H1 (cell line): ENCODE results near the gene PRSS36. TPM values are rescaled to one million over a fixed set of nuclear protein-coding genes. Genes with fewer than 3 reads are reported as not detected.

Source experiments
- CTCF ChIA-PET: fragments of 300-600 bp; sonication (Branson Sonifier 250); formaldehyde crosslinking; loops from one replicate; lab custom pipeline; 2021; ENCODE audit not compliant: partially characterized antibody; lab: Charles Lee
- POLR2A ChIA-PET: fragments of 300-600 bp; sonication (Branson Sonifier 250); formaldehyde crosslinking; loops from one replicate; lab custom pipeline; 2021; ENCODE audit warnings: inconsistent platforms; ENCODE audit not compliant: partially characterized antibody; lab: Charles Lee
- DNase-seq, 2 experiments: peaks; one replicate each; pipeline versions ENCODE4 v3.0.0 to v3.0.0-alpha.2; 2010 to 2022; ENCODE audit warnings: low spot score in 2 of 2, low read depth in 1 of 2, mixed read lengths in 1 of 2
- FAIRE-seq: peaks from 2 replicates; lab custom pipeline; 2011; peaks lifted over from hg19 to GRCh38; lab: Jason Lieb, UNC
- H2AFZ ChIP-seq: 2 replicates; pipeline ENCODE4 v1.8.1; 2012; ENCODE audit warnings: low read length, inconsistent platforms
- H2AK5ac ChIP-seq: 2 replicates; pipeline ENCODE4 v1.6.1; 2013; ENCODE audit warnings: low read depth, low read length
- H2BK120ac ChIP-seq: replicated peaks from 2 replicates; pipeline ENCODE3; 2013; ENCODE audit warnings: low read depth, low read length, inconsistent platforms
- H2BK12ac ChIP-seq: 2 replicates; pipeline ENCODE4 v1.6.1; 2013; ENCODE audit warnings: low read depth, low read length
- H2BK15ac ChIP-seq: 2 replicates; pipeline ENCODE4 v1.6.1; 2013; ENCODE audit warnings: low read length
- H2BK20ac ChIP-seq: 2 replicates; pipeline ENCODE4 v1.6.1; 2013; ENCODE audit warnings: low read length
- H2BK5ac ChIP-seq: 2 replicates; pipeline ENCODE4 v1.6.1; 2013; ENCODE audit warnings: low read depth, low read length
- H3K14ac ChIP-seq: 2 replicates; pipeline ENCODE4 v1.6.1; 2013; ENCODE audit warnings: inconsistent platforms; ENCODE audit not compliant: insufficient read length
- H3K18ac ChIP-seq: 2 replicates; pipeline ENCODE4 v1.6.1; 2013; ENCODE audit warnings: low read length; ENCODE audit errors: extremely low read depth
- H3K23ac ChIP-seq: 2 replicates; pipeline ENCODE4 v1.6.1; 2013; ENCODE audit warnings: inconsistent platforms; ENCODE audit not compliant: insufficient read length
- H3K23me2 ChIP-seq: 2 replicates; pipeline ENCODE4 v1.6.1; 2013; ENCODE audit warnings: low read depth, low read length
- H3K27ac ChIP-seq: 2 replicates; pipeline ENCODE4 v1.6.1; 2011; ENCODE audit warnings: low read depth, low read length, inconsistent platforms
- H3K27me3 ChIP-seq, 4 experiments: replicated peaks in 1 of 4; 1 replicate in 1 of 4; 2 replicates in 3 of 4; pipeline versions ENCODE4 v1.6.1 to v1.8.1; 2011 to 2013; ENCODE audit warnings: low read length in 3 of 4, mild to moderate bottlenecking in 3 of 4, inconsistent platforms in 2 of 4, mixed read lengths in 2 of 4, moderate library complexity in 1 of 4; ENCODE audit not compliant: control insufficient read depth in 3 of 4, insufficient read depth in 3 of 4; ENCODE audit errors: extremely low read depth in 1 of 4
- H3K36me3 ChIP-seq, 4 experiments: 2 replicates each; pipeline versions ENCODE4 v1.6.1 to v1.8.1; 2011 to 2013; ENCODE audit warnings: mild to moderate bottlenecking in 4 of 4, low read length in 3 of 4, moderate library complexity in 2 of 4, control low read depth in 1 of 4, inconsistent platforms in 1 of 4; ENCODE audit not compliant: insufficient read depth in 4 of 4, control insufficient read depth in 2 of 4
- H3K4ac ChIP-seq: replicated peaks from 2 replicates; pipeline ENCODE3; 2013; ENCODE audit warnings: low read length, low read depth, mixed read lengths, inconsistent platforms; ENCODE audit not compliant: insufficient read length
- H3K4me1 ChIP-seq, 4 experiments: replicated peaks in 1 of 4; 1 replicate in 1 of 4; 2 replicates in 3 of 4; pipeline versions ENCODE4 v1.6.1 to v1.8.1; 2011 to 2013; ENCODE audit warnings: low read length in 3 of 4, inconsistent platforms in 2 of 4, mixed read lengths in 1 of 4; ENCODE audit not compliant: insufficient read depth in 4 of 4, control insufficient read depth in 3 of 4
- H3K4me2 ChIP-seq, 2 experiments: 2 replicates each; pipeline versions ENCODE4 v1.6.1 to v1.8.1; 2011 to 2013; ENCODE audit warnings: low read depth in 2 of 2, low read length in 2 of 2, control low read depth in 1 of 2, inconsistent platforms in 1 of 2, mild to moderate bottlenecking in 1 of 2; ENCODE audit not compliant: insufficient read depth in 1 of 2
- H3K4me3 ChIP-seq, 4 experiments: fragments of 200-600, 300-600 bp in 1 of 4; sonication (generic), shearing (Covaris generic), sonication (Bioruptor Twin) in 1 of 4; 2 replicates each; pipeline versions ENCODE4 v1.5.1 to v1.8.1; 2011 to 2016; ENCODE audit warnings: low read length in 4 of 4, low read depth in 3 of 4, control low read depth in 2 of 4, inconsistent platforms in 2 of 4, mild to moderate bottlenecking in 2 of 4, mixed read lengths in 1 of 4, moderate library complexity in 1 of 4; ENCODE audit not compliant: insufficient read depth in 2 of 4; ENCODE audit errors: extremely low read depth in 1 of 4
- H3K56ac ChIP-seq: replicated peaks from 2 replicates; pipeline ENCODE3; 2013; ENCODE audit warnings: low read depth, mild to moderate bottlenecking, mixed read lengths, low read length, inconsistent platforms; ENCODE audit not compliant: insufficient read length
- H3K79me1 ChIP-seq: 2 replicates; pipeline ENCODE4 v1.6.1; 2013; ENCODE audit warnings: low read depth, low read length, control low read depth
- H3K79me2 ChIP-seq, 2 experiments: 2 replicates each; pipeline versions ENCODE4 v1.6.1 to v1.8.1; 2012 to 2013; ENCODE audit warnings: low read length in 2 of 2, mild to moderate bottlenecking in 2 of 2, inconsistent platforms in 1 of 2; ENCODE audit not compliant: insufficient read depth in 2 of 2, control insufficient read depth in 1 of 2
- H3K9ac ChIP-seq, 4 experiments: replicated peaks in 1 of 4; 1 replicate in 1 of 4; 2 replicates in 3 of 4; pipeline versions ENCODE4 v1.6.1 to v1.8.1; 2011 to 2013; ENCODE audit warnings: low read depth in 3 of 4, low read length in 3 of 4, control low read depth in 2 of 4, mild to moderate bottlenecking in 2 of 4, moderate library complexity in 2 of 4, inconsistent platforms in 1 of 4; ENCODE audit errors: extremely low read depth in 1 of 4
- H3K9me3 ChIP-seq, 2 experiments: 2 replicates each; pipeline versions ENCODE4 v1.6.1 to v1.8.1; 2012 to 2013; ENCODE audit warnings: mild to moderate bottlenecking in 2 of 2, moderate library complexity in 2 of 2, control low read depth in 1 of 2, inconsistent platforms in 1 of 2, low read depth in 1 of 2, low read length in 1 of 2, mixed read lengths in 1 of 2; ENCODE audit not compliant: insufficient read depth in 2 of 2
- H4K20me1 ChIP-seq, 2 experiments: replicated peaks in 1 of 2; 2 replicates each; pipeline versions ENCODE3 to v1.8.1; 2011 to 2013; ENCODE audit warnings: inconsistent platforms in 2 of 2, low read length in 2 of 2, mild to moderate bottlenecking in 1 of 2; ENCODE audit not compliant: insufficient read depth in 2 of 2, control insufficient read depth in 1 of 2
- H4K5ac ChIP-seq: 2 replicates; pipeline ENCODE4 v1.6.1; 2013; ENCODE audit warnings: low read length, low read depth, mixed read lengths, inconsistent platforms; ENCODE audit not compliant: insufficient read length
- H4K8ac ChIP-seq: 2 replicates; pipeline ENCODE4 v1.8.0; 2013; ENCODE audit warnings: mild to moderate bottlenecking, moderate library complexity, low read length, inconsistent platforms; ENCODE audit not compliant: insufficient read depth; ENCODE audit errors: extremely low read depth
- H4K91ac ChIP-seq: replicated peaks from 2 replicates; pipeline ENCODE3; 2013; ENCODE audit warnings: low read length, mixed read lengths, inconsistent platforms; ENCODE audit not compliant: insufficient read length
- CHD1 ChIP-seq: IDR thresholded peaks from 2 replicates; pipeline ENCODE4 v1.6.1; 2012; ENCODE audit warnings: low read depth, low read length, improper control_type of control experiment
- JUND ChIP-seq: IDR thresholded peaks from 2 replicates; pipeline ENCODE4 v1.6.1; 2011; ENCODE audit warnings: mild to moderate bottlenecking, improper control_type of control experiment, low read length
- POLR2A ChIP-seq, 2 experiments: IDR thresholded peaks; 1 replicate in 1 of 2; 2 replicates in 1 of 2; pipeline ENCODE4 v1.6.1; 2011; ENCODE audit warnings: low read depth in 2 of 2, low read length in 2 of 2, mild to moderate bottlenecking in 2 of 2; ENCODE audit errors: control extremely low read depth in 1 of 2
- WGBS, 2 experiments: shearing (Covaris generic) in 1 of 2; methylation state at CpG; one replicate each; pipeline versions ENCODE4 v1.1.6 to v1.1.7; 2013 to 2015; ENCODE audit warnings: low lambda C conversion rate in 2 of 2, mixed read lengths in 2 of 2, inconsistent platforms in 1 of 2, low coverage in 1 of 2, missing lambda C conversion rate in 1 of 2; ENCODE audit not compliant: insufficient replicate concordance in 2 of 2, insufficient coverage in 1 of 2, insufficient read length in 1 of 2; ENCODE audit errors: extremely low coverage in 1 of 2, missing lambda C conversion rate in 1 of 2; 5-methylcytosine and 5-hydroxymethylcytosine counted together
- polyA plus RNA-seq, 7 experiments: library from polyadenylated mRNA; depleted of rRNA in 3 of 7; stranded (reverse) in 5 of 7; unstranded in 2 of 7; fragments of >200 nt in 5 of 7; fragments of 200-250 nt in 2 of 7; gene quantifications; 1 replicate in 5 of 7; 2 replicates in 1 of 7; 4 replicates in 1 of 7; pipeline versions ENCODE4 v1.2.1 to v1.2.3, GENCODE V29; 2011 to 2013; ENCODE audit warnings: missing spikeins in 2 of 7, mixed read lengths in 2 of 7
- total RNA-seq: library from RNA; stranded (reverse); fragmentation: NEBNext Ultra II Directional; extraction: Animal tissue kit (Norgen Biotek cat#: 25700); gene quantifications from 2 replicates; pipeline ENCODE4 v1.2.1, GENCODE V29; 2021

PRSS36 gene
- total and polyA plus RNA-seq, 2 of the 8 experiments (the other 6 are each of a cell fraction or from before 2014, with no cell fraction given), result 1.3 to 1.9 TPM

- POLR2A ChIA-PET, result interaction anchor here (0.8 to 34.9 kb wide), 8 partner anchors 6 to 147 kb away, joined by 3 to 713 read pairs (median 8); partner anchors contain the start of genes BCKDK, FUS, KAT8 and PRSS36
- H3K4me2 ChIP-seq, result peak overlapping the region in 1 of 2 experiments; percentile 2; a peak in 1 of 4 replicates
- no peak overlapping the region for H2AK5ac ChIP-seq
- H3K4me1 ChIP-seq, result peaks cover 0 to 33% (median 27%) of the 10 kb centered on the region in 4 experiments; a peak in 6 of 7 replicates
- H4K20me1 ChIP-seq, result peaks cover 4 to 6% of the 10 kb centered on the region in 2 experiments
- H2BK120ac ChIP-seq, result no peak overlapping the region
- peak overlapping the region; percentile 14 for H4K91ac ChIP-seq
- H3K56ac ChIP-seq, result no peak overlapping the region
- no peak overlapping the region for H3K23ac ChIP-seq
- H3K79me1 ChIP-seq, result peaks cover 4% of the 10 kb centered on the region
- H3K9ac ChIP-seq, result peak overlapping the region in 2 of 4 experiments; percentile 2 to 27; a peak in 2 of 7 replicates
- H2AFZ ChIP-seq, result no peak overlapping the region
- peak overlapping the region; percentile 15; the same call in 1 of the 2 replicates for H3K18ac ChIP-seq
- 89% methylated on average over 10 of the region's 10 CpGs; no CpG with 5 or more reads in 1 of the 2 experiments for WGBS, 2 experiments
- no peak overlapping the region for H3K14ac ChIP-seq
- H3K9me3 ChIP-seq, result no peaks in the 10 kb centered on the region
- H3K36me3 ChIP-seq, result peaks cover 14 to 27% (median 19%) of the 10 kb centered on the region in 4 experiments
- no peak overlapping the region for H2BK20ac ChIP-seq
- peak overlapping the region; percentile 70; the same call in 1 of the 2 replicates for H3K27ac ChIP-seq
- DNase-seq, result no peak
- H2BK15ac ChIP-seq, result peak overlapping the region; percentile 34; the same call in 1 of the 2 replicates
- peak overlapping the region; percentile 56 for H4K5ac ChIP-seq
- no peak for FAIRE-seq
- no peaks in the 10 kb centered on the region for H3K27me3 ChIP-seq
- H4K8ac ChIP-seq, result peak overlapping the region; percentile 8; the same call in 1 of the 2 replicates
- H2BK5ac ChIP-seq, result peak overlapping the region; percentile 66; the same call in 1 of the 2 replicates
- H2BK12ac ChIP-seq, result peak overlapping the region; percentile 29; the same call in 1 of the 2 replicates
- H3K79me2 ChIP-seq, result peaks cover 0 to 19% of the 10 kb centered on the region in 2 experiments; a peak in 2 of 4 replicates
- no peak overlapping the region for H3K4ac ChIP-seq
- H3K4me3 ChIP-seq, result 0 out of 8 replicates have a peak overlapping the region, but pooled peaks of 1 of the 4 experiments have one; percentile 11
- CTCF ChIA-PET, result interaction anchor here (1.0 to 1.7 kb wide), 4 partner anchors 11 to 38 kb away, joined by 3 to 6 read pairs (median 4); no protein-coding TSS in a partner anchor
- H3K23me2 ChIP-seq, result peaks cover 11% of the 10 kb centered on the region
- TF ChIP-seq JUND, result no peak
- TF ChIP-seq POLR2A (IDR thresholded peaks at IDR 0.05; ENCODE audit: control extremely low read depth in 1 of 2, low read depth in 2 of 2, low read length in 2 of 2), result no peak
- TF ChIP-seq CHD1, result no peak
These were observed 19.5 kb downstream of the PRSS36 start for GRCh38 chr16:31130336-31130891.
